Calu3 (cell line): ENCODE measurements around the gene CLCF1. TPM values are rescaled to one million over a fixed set of nuclear protein-coding genes. Genes with fewer than 3 reads are reported as not detected.

Experiments
- BruUV-seq: library from RNA; stranded (reverse); fragments of 400-500 nt; replicated peaks from 2 replicates; lab custom pipeline; 2021; lab: Mats Ljungman, UMichigan
- CTCF ChIA-PET: fragments of 300-600 bp; sonication (Branson Sonifier 250); formaldehyde crosslinking; loops from one replicate; lab custom pipeline; 2022; ENCODE audit warnings: antibody characterized with exemption; lab: Charles Lee
- DNase-seq: peaks from one replicate; pipeline ENCODE4 v3.0.0; 2022
- H3K27ac Mint-ChIP-seq: one replicate; pipeline ENCODE4 v1.8.0; 2022; ENCODE audit warnings: mixed read lengths; ENCODE audit not compliant: unreplicated experiment
- H3K27me3 Mint-ChIP-seq: one replicate; pipeline ENCODE4 v1.8.0; 2022; ENCODE audit warnings: mixed read lengths; ENCODE audit not compliant: unreplicated experiment
- H3K36me3 Mint-ChIP-seq: one replicate; pipeline ENCODE4 v1.8.0; 2022; ENCODE audit warnings: mild to moderate bottlenecking, moderate library complexity, mixed read lengths; ENCODE audit not compliant: insufficient read depth, unreplicated experiment
- H3K4me1 Mint-ChIP-seq: one replicate; pipeline ENCODE4 v1.8.0; 2022; ENCODE audit warnings: mild to moderate bottlenecking, low read depth, mixed read lengths; ENCODE audit not compliant: unreplicated experiment
- H3K4me3 Mint-ChIP-seq: one replicate; pipeline ENCODE4 v1.8.0; 2022; ENCODE audit warnings: mild to moderate bottlenecking, low read depth, moderate library complexity, mixed read lengths; ENCODE audit not compliant: unreplicated experiment
- H3K9me3 Mint-ChIP-seq: one replicate; pipeline ENCODE4 v1.8.0; 2022; ENCODE audit warnings: low read depth, mixed read lengths; ENCODE audit not compliant: unreplicated experiment
- CTCF ChIP-seq: fragments of 200-600 bp; IDR thresholded peaks from one replicate; pipeline ENCODE4 v1.8.0; 2022; ENCODE audit warnings: antibody characterized with exemption; ENCODE audit not compliant: unreplicated experiment
- intact Hi-C: fragments of 100-400 bp; cut with micrococcal nuclease; formaldehyde crosslinking; loops from one replicate; pipeline ENCODE4 v1.10.0; 2022; ENCODE audit not compliant: unreplicated experiment
- total RNA-seq: library from RNA; stranded (reverse); gene quantifications from 2 replicates; pipeline ENCODE4 v1.2.3, GENCODE V29; 2022

Gene CLCF1
- total RNA-seq, 1 experiment from 2014 or later: 7.5 TPM

GRCh38 chr11:67397536-67397935, 24.1 kb upstream of the CLCF1 start:
- intact Hi-C loops: no loop called here
- Mint-ChIP-seq H3K27ac (no peak overlapping the region), H3K4me1 (peaks cover 15% of the 10 kb centered on the region), H3K4me3 (no peak overlapping the region), H3K27me3 (no peaks in the 10 kb centered on the region), H3K9me3 (no peaks in the 10 kb centered on the region), H3K36me3 (peaks cover 66% of the 10 kb centered on the region)
- DNase-seq: no peak
- CTCF ChIA-PET: no interaction called here
- BruUV-seq: no TSS peak
- TF ChIP-seq CTCF: no peak

- intact Hi-C loops: no loop called here
- CTCF ChIA-PET: no interaction called here
- H3K4me1 Mint-ChIP-seq: peaks cover 18% of the 10 kb centered on the region
- BruUV-seq: no TSS peak
- H3K27me3 Mint-ChIP-seq: no peaks in the 10 kb centered on the region
- no peak overlapping the region for H3K27ac Mint-ChIP-seq
- H3K4me3 Mint-ChIP-seq: no peak overlapping the region
- no peak for TF ChIP-seq CTCF
- DNase-seq: no peak
- no peaks in the 10 kb centered on the region for H3K9me3 Mint-ChIP-seq
- H3K36me3 Mint-ChIP-seq: peaks cover 73% of the 10 kb centered on the region
Observed at GRCh38 chr11:67396587-67397389, 23.4 kb upstream of the CLCF1 start.

GRCh38 chr11:67396259-67396581, 22.8 kb upstream of the CLCF1 start:
- BruUV-seq: no TSS peak
- Mint-ChIP-seq H3K9me3 (no peaks in the 10 kb centered on the region), H3K27ac (no peak overlapping the region), H3K4me3 (no peak overlapping the region), H3K4me1 (peaks cover 18% of the 10 kb centered on the region), H3K27me3 (no peaks in the 10 kb centered on the region), H3K36me3 (peaks cover 79% of the 10 kb centered on the region)
- no peak for DNase-seq
- no peak for TF ChIP-seq CTCF
- intact Hi-C loops: no loop called here
- CTCF ChIA-PET: no interaction called here

GRCh38 chr11:67395555-67396258, 22.3 kb upstream of the CLCF1 start:
- no peaks in the 10 kb centered on the region for H3K9me3 Mint-ChIP-seq
- no peak for DNase-seq
- peaks cover 79% of the 10 kb centered on the region for H3K36me3 Mint-ChIP-seq
- no TSS peak for BruUV-seq
- no peak for TF ChIP-seq CTCF
- no peaks in the 10 kb centered on the region for H3K27me3 Mint-ChIP-seq
- CTCF ChIA-PET: no interaction called here
- H3K27ac Mint-ChIP-seq: no peak overlapping the region
- no peak overlapping the region for H3K4me3 Mint-ChIP-seq
- peaks cover 18% of the 10 kb centered on the region for H3K4me1 Mint-ChIP-seq
- intact Hi-C loops: no loop called here
